Inflammatory macrophage (primary cell): ENCODE measurements around the gene IGFL1.
A peak's percentile ranks its signal among the peaks of the same experiment; 100 is the strongest.
"Not testable (repeated sequence)": the region's sequence is repeated elsewhere in the genome, so short reads cannot be mapped to it uniquely, and the experiment has no call there.

ENCODE experiments used
- DNase-seq, 2 donors: peaks; one replicate each; pipeline ENCODE4 v3.0.0-alpha.2; 2020 to 2022
- total RNA-seq, 18 experiments: gene quantifications; one replicate each; lab custom pipeline; 2026; ENCODE audit warnings: mixed read lengths in 6 of 18, inconsistent platforms in 2 of 18; lab: John Stamatoyannopoulos, UW

Gene IGFL1
- total RNA-seq, result 0 to 0.03 (median 0) reads per million in 18 experiments

DNA sequence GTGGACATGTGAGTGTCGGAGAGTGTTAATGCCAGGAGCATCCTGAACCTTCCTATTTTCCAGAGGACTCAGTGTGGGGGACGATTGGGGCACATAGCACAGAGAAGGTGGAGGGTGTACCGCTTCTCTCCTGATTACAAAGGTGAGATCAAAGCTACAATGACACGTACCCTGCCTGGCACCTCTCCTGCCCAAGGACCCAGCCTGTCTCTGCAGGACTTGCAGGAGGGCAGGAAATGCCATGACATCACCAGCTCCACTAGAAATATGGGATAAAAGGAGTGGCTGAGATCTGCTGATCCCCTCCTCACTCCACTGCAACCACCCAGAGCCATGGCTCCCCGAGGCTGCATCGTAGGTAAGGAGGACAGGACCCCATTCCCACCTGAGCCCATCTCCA, at the start of gene IGFL1:
Gene IGFL1, plus strand, starts transcription at position 301 of the 400 bp plus-strand sequence. Its CDS starts 33 bp downstream, at position 334.
- DNase-seq, result no peak

- DNase-seq, result no peak
Measured at GRCh38 chr19:46180701-46181387, 48.7 kb upstream of the IGFL1 start.

GRCh38 chr19:46181388-46181779, 48.2 kb upstream of the IGFL1 start:
- DNase-seq, result peak; percentile 47 to 49

GRCh38 chr19:46182476-46182875, 47.1 kb upstream of the IGFL1 start:
- no peak for DNase-seq

DNA sequence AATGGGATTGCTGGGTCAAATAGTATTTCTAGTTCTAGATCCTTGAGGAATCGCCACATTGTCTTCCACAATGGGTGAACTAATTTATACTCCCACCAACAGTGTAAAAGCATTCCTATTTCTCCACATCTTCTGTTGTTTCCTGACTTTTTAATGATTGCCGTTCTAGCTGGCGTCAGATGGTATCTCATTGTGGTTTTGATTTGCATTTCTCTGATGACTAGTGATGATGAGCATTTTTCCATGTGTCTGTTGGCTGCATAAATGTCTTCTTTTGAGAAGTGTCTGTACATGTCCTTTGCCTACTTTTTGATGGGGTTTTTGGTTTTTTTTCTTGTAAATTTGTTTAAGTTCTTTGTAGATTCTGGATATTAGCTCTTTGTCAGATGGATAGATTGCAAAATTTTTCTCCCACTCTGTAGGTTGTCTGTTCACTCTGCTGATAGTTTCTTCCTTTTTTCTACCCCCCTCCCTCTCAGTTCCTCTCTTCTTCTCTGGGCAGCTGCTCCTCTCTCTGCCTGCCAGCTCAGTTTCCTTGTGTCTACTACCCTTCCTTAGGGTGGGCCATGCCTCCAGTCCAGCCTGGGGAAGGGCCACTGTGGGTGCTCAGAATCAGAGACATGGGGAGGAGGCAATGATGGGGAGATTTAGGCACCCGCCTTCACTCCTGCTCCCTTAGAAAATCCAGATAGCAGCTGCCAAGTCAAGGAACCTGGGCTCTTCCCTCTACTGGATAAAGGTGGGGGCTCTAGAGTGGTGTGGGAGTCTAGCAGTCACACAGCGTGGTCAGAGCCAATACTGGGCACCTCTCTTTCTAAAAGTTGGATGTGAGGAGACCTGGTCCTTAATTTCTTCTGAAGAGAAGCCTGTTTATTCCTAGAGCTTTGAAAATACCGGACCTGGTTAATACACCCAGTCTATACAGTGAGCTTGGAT, 44.5 kb upstream of the IGFL1 start:
- DNase-seq, result peak; percentile 7 to 32

DNA sequence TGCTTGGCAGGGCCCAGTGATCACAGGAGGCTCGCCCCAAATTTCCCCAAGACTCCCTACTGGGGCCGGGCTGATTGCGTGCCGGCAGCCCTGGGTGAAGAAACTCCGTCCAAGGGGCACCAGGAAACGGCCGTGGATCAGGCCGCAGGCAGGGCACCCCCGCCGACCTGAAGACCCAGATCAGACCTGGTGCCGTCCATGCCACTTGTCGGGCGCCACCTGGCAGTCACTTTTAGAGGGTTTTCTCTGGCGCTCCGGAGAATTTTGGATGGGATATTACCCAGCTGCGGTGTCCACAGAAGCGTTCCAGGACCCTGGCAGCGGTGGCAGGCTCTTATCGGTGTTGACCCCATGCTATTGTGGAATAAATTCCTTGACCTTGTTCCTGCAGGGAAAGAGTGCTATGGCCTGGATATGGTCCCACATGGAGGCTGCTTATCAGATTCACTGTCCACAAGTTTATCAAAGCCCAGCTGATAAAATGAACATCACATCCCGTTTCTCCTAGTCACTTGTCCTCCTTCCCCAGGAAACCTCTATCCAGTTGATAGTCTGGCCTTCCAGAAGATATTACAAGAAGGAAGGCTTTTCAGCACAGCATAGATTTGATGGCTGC, 43.3 kb upstream of the IGFL1 start:
- no peak for DNase-seq

GRCh38 chr19:46186717-46187101, 42.8 kb upstream of the IGFL1 start:
- no peak for DNase-seq

DNA sequence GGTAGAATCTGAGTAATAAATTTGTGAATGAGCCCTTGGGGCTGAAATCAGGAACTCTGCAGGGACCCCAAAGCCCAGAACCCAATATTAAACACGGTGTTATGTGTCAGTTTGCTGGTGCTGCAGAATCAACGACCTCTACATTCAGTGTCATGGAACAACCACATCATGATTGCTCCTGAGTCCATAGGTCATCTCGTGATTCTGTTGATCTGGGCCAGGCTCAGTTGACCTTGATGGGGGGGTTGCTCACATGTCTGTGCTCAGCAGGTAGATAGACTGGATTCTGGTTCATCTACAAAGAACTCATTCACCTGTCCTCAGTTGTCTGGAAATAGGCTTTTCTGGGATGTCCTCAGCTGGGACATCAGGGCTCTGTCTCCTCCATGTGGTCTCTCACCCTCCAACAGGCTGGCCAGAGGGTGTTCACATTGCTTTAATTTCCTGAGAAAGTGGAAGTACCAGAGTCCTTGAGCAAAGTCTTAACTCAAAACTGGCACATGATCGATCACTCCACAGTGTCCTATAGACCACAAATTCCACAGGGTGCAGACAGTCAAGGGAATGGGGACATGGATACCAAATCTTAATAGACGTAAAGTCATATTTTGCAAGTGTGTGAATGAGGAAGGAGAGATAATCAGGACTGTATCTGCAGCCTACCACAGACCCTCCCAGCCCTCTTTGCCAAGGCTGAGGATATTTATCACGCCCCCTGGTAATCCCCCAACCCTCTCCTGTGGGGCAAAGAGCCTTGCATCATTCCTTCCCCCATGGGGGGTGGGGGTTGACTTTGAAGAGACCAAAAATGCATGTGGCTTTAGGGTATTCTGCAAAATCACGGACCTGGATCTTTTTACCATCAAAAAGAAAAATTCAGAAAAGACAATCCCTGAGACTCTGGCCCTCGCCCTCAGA, 39.3 kb upstream of the IGFL1 start:
- peak; percentile 39 to 43 for DNase-seq

DNA sequence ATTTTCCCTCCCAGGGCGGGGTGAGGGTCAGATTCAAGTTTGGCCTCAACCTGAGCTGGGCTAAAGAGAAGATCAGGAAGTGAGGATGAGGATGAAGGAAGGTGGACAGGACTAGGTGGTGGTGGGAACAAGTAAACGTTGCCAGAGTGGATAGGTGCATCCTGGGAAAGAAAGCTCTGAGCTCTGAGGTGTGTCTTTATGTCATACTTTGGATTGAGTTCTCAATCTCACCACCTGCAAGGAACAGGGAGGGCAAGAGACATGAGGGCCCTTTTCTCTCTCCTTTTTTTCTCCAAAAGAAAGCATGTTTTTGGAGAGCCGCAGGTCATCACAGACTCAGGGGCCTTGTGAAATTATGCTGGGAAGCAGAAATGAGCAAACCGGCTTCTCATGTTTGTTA, 38.2 kb upstream of the IGFL1 start:
- DNase-seq, result no peak

DNA sequence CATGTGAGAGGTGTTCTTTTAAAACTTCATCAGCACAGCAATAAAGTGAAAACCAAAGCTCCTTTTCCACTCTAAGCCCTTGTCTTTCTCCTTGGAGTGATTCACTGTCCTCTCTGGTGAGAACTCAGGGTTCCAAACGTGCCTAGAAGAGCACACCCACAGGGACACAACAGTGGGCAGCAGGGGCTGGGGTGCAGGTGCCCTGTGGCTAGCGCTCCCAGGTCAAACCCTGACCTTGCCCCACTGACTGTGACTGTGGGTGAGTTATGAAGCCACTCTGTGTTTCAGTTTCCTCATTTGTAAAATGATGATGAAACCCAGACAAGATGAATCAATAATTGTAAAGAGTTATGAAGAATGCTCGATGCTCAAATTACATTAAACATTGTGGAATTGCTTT, 37.6 kb upstream of the IGFL1 start:
- peak; percentile 58 to 61 for DNase-seq

GRCh38 chr19:46192626-46192991, 36.9 kb upstream of the IGFL1 start:
- not testable (repeated sequence) for DNase-seq

- peak; percentile 83 to 85 for DNase-seq
Measured at GRCh38 chr19:46192992-46193650, 36.4 kb upstream of the IGFL1 start.

DNA sequence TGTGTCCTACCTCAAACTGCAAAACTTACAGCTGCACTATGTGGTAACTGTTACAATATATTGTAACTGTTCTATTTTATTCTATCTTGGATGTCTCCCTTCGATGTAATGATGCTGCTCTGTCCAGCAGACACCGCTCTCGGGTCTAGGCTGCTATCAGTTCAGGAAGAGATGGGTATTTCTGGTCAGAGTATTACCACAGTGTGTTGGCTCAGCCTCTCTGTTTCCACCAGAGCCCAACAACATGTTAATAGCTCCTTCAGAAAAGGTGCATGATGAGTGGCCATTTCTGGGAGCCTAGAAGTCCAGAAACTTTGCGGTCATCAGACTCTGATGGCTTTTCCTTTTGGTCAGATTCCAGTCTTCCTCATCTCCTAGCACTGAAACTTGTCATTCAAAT, 35.9 kb upstream of the IGFL1 start:
- DNase-seq, result no peak

DNA sequence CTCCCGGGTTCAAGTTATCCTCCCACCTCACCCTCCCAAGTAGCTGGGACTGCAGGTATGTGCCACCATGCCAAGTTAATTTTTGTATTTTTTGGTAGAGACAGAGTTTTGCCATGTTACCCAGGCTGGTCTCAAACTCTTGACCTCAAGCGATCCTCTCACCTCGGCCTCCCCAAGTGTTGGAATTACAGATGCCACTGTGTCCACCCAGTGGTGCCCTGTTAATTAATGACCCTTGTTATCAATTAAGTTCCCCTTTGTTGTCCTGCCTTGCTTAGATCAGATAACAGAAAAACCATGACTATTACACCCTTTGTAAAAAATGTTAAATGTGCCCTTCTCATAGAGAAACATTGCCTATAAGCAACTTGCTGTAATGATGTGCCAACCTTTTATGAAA, 34.4 kb upstream of the IGFL1 start:
- DNase-seq, result no peak

DNA sequence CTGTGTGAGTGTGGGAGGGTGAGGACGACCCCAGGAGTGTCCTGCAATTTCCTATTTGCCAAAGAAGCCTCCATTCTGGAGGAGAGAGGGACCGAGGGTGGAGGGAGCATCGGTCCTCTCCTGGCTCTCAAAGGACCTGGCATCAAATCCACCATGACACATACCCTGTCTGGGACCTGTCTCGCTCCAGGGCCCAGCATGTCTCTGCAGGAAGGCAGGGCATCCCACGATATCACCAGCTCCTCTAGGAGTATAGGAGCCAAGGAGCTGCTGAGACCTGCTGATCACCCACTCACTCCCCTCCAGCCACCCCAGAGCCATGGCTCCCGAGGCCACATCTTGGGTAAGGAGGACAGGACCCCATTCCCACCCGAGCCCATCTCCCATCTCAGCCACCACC, 33.6 kb upstream of the IGFL1 start:
- not testable (repeated sequence) for DNase-seq

DNA sequence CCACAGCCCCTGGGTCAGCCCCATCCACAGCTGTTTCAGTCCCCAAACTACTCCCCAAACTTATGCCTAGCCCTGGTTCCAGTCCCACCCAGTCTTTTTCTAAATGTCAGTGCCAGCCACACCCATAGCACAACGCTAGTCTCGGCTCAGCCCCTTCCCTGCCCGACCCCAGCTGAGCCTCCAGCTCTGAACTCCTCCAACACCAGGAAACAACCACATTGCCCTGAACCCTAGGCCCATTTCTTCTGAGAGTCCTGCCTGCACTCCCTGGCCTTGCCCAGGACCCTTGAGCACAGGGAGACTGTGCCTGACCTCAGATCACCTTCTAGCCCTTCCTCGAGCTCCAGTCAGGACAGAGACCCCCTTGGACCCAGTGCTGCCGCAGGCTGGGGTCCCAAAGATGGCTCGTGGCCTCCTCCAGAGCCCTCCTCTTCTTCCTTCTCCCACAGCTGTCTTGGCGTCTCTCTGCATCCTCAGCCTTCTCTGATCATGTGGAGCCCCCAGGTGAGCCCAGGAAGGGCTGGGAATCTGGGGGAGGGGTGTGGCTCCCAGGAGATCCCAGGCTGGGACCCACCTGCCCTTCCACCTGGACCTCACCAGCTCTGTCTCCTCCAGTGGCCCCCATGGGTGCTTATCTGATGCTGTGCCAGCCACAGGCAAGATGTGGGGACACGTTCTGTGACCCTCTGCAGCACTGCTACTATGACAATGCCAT, 33.0 kb upstream of the IGFL1 start:
- no peak for DNase-seq

DNA sequence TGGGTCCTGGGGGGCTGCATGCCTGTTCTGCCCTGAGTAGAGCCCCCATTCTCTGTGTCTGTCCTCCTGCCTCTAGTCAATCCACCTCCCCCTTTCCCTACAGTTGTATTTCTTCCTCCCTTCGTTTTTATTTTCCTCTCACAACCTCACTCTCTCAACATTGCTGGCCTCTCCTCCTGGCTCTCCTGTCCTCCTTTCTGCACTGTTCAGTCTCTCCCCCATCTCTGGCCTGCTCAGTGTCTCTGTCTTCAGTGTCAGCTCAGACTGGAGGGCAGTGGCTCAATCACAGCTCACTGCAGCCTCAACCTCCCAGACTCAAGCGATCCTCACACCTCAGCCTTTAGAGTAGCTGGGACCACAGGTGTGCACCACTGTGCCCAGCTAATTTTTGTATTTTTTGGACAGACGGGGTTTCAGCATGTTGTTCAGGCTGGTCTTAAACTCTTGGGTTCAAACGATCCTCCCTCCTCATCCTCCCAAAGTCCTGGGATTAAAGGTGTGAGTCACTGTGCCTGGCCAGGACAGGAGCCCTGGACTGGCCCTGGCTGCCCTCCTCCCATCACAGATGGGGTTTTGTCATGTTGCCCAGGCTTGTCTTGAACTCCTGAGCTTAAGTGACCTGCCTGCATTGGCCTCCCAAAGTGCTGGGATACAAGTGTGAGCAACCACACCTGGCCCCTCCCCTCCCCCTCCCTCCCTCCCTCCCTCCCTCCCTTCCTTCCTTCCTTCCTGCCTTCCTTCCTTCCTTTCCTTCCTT, 32.0 kb upstream of the IGFL1 start:
- DNase-seq, result no peak

DNA sequence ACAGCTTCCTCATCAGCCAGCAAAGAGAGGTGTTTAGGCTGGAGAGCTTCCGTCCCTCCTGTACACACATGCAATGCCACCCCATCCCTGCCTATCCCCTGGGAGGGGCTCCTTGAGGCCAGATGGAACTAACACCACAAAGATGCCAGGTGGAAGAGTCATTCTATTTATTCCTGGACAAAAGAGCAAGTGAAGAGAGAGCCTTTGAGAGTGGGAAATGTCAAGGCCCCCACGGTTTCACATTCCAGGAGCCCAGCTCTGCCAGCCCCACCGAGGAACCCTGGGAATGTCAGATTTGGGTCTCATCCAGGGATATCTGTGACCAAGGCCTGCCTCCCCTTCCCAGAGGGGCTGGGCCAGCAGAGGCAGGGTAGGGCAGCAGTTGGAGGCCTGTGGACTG, 30.8 kb upstream of the IGFL1 start:
- DNase-seq, result no peak

DNA sequence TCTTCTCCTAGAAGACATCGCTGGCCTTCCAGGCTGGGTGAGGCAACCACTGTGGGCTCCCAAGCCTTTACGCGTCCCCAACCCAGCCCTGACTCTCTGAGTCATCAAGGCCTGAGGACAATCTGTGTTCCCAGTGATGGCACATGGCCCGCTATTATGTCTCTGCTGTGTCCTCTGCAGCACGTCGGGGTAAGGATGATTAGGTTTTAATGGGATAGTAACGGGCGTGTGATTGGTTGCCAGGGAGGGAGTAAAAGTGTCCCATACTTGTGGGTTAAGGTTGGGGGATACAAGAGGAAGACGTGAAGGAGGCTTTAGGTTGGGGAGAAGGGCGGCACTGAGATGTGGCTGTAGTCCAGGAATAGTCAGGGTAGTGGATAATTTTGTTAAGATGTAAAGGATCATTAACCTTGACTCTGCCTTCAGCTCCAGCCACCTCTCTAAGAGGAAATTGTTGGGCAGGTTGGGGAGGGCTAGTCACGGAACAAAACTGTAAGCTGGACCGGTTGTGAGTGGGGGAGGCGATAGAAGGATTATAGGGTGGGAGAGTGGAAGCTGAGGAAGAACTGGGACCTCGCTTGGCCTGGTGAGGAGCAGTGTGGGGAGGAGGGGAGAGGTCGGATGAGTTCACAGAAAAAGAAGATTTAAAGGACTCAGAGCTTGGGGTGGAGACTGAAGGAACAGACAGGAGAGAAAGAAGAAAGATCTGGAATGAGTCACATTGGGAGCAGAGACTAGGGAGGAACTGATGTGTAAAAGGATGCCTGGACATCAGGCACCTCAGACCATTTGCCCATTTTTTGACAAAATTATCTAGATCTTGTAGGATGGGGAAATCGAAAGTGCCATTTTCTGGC, 27.9 kb upstream of the IGFL1 start:
- DNase-seq, result no peak
